Measurements from ENCODE around the gene OBP2B.

DNA sequence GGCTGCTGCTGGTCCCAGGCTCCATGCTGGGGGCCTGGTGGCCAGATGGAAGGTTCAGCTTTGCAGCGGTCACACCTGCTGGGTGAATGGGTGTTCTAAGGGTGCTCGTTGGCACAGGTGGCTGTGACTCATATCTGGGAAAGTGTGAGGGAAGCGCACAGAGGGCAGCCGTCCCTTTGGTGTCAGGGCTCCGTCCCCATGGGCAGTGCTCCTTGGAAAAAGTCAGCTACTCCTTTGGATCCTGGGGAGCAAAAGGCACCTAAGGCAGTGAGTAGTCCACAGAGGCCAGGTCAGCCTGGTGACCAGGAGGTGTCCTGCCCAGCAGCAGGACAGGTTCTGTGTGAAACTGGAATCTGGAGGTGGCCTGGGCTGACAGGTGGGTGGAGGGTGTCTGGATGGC, 26.9 kb downstream of the OBP2B start:
- TF ChIP-seq, protein P1, sequence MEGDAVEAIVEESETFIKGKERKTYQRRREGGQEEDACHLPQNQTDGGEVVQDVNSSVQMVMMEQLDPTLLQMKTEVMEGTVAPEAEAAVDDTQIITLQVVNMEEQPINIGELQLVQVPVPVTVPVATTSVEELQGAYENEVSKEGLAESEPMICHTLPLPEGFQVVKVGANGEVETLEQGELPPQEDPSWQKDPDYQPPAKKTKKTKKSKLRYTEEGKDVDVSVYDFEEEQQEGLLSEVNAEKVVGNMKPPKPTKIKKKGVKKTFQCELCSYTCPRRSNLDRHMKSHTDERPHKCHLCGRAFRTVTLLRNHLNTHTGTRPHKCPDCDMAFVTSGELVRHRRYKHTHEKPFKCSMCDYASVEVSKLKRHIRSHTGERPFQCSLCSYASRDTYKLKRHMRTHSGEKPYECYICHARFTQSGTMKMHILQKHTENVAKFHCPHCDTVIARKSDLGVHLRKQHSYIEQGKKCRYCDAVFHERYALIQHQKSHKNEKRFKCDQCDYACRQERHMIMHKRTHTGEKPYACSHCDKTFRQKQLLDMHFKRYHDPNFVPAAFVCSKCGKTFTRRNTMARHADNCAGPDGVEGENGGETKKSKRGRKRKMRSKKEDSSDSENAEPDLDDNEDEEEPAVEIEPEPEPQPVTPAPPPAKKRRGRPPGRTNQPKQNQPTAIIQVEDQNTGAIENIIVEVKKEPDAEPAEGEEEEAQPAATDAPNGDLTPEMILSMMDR (conservative IDR thresholded peaks at IDR 0.05): no peak
- TF ChIP-seq EZH2 (IDR thresholded peaks at IDR 0.05; ENCODE audit: low read depth): no peak

All from PC-9 (cell line).